Mammary epithelial cell (primary cell): ENCODE measurements around the gene SIMC1.
"Not testable (repeated sequence)": the region's sequence is repeated elsewhere in the genome, so short reads cannot be mapped to it uniquely, and the experiment has no call there.

Experiments
- CTCF ChIP-seq, 2 donors: IDR thresholded peaks in 1 of 2; conservative IDR thresholded peaks in 1 of 2; 2 replicates each; pipeline ENCODE4 v1.5.1; 2011 to 2012; ENCODE audit warnings: inconsistent platforms in 2 of 2, low read length in 2 of 2, mild to moderate bottlenecking in 2 of 2, control low read depth in 1 of 2, low read depth in 1 of 2; ENCODE audit not compliant: insufficient read depth in 1 of 2; ENCODE audit errors: extremely low read depth in 1 of 2
- EZH2 ChIP-seq: IDR thresholded peaks from 2 replicates; pipeline ENCODE4 v1.6.1; 2012; ENCODE audit warnings: low read length, inconsistent platforms, borderline replicate concordance

DNA sequence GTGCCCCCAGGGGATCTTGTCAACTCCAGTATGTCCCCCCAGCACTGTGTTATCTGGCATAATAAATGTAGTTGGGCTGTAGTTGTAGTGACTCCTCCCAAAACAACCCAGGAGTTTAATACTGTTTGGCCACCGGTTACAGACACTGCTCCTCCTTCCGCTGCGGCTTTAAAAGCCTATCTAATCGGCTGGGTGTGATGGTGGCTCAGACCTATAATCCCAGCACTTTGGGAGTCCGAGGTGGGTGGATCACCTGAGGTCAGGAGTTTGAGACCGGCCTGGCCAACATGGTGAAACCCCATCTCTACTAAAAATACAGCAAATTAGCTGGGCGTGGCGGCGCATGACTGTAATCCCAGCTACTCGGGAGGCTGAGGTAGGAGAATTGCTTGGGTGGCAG, 34.7 kb upstream of the SIMC1 start:
- not testable (repeated sequence) for TF ChIP-seq CTCF (conservative IDR thresholded peaks at IDR 0.05 in 1 of 2, IDR thresholded peaks at IDR 0.05 in 1 of 2; ENCODE audit: extremely low read depth in 1 of 2, insufficient read depth in 1 of 2, low read depth in 1 of 2, low read length in 2 of 2); EZH2
